MM.1S (cell line): ENCODE results near the gene AGBL4.

ENCODE experiments used
- DNase-seq: peaks from one replicate; pipeline ENCODE4 v3.0.0-alpha.2; 2015
- H2AFZ ChIP-seq: fragments of 300-600 bp; sonication (generic); 2 replicates; pipeline ENCODE4 v1.6.0; 2016; ENCODE audit warnings: antibody characterized with exemption, low read length
- H3F3A ChIP-seq: fragments of 300-600 bp; sonication (generic); 2 replicates; pipeline ENCODE4 v1.6.1; 2016; ENCODE audit warnings: mild to moderate bottlenecking, antibody characterized with exemption, low read length, moderate library complexity, mixed read lengths; ENCODE audit not compliant: insufficient read depth
- H3K27ac ChIP-seq: fragments of 300-600 bp; sonication (generic); 2 replicates; pipeline ENCODE4 v1.5.1; 2016; ENCODE audit warnings: mild to moderate bottlenecking, low read length
- H3K27me3 ChIP-seq: fragments of 300-600 bp; sonication (generic); replicated peaks from 2 replicates; pipeline ENCODE4 v1.6.0; 2016; ENCODE audit warnings: low read length; ENCODE audit not compliant: insufficient read depth
- H3K36me3 ChIP-seq: fragments of 300-600 bp; sonication (generic); replicated peaks from 2 replicates; pipeline ENCODE4 v1.6.1; 2016; ENCODE audit warnings: mild to moderate bottlenecking, low read length, mixed read lengths; ENCODE audit not compliant: insufficient read depth
- H3K4me1 ChIP-seq: fragments of 300-600 bp; sonication (generic); 2 replicates; pipeline ENCODE4 v1.6.1; 2016; ENCODE audit warnings: low read length, mixed read lengths
- H3K4me2 ChIP-seq: fragments of 300-600 bp; sonication (generic); 2 replicates; pipeline ENCODE4 v1.6.0; 2016; ENCODE audit warnings: low read depth, low read length
- H3K4me3 ChIP-seq: fragments of 300-600 bp; sonication (generic); 2 replicates; pipeline ENCODE4 v1.5.1; 2016; ENCODE audit warnings: low read length, mixed read lengths
- H3K79me2 ChIP-seq: fragments of 300-600 bp; sonication (generic); 2 replicates; pipeline ENCODE4 v1.6.1; 2016; ENCODE audit warnings: mixed run types, low read length, mixed read lengths
- H3K9ac ChIP-seq: fragments of 300-600 bp; sonication (generic); 2 replicates; pipeline ENCODE4 v1.6.1; 2016; ENCODE audit warnings: low read length, mixed read lengths
- H3K9me2 ChIP-seq: fragments of 300-600 bp; sonication (generic); replicated peaks from 2 replicates; pipeline ENCODE4 v1.6.1; 2016; ENCODE audit warnings: mild to moderate bottlenecking, low read length, mixed read lengths; ENCODE audit not compliant: insufficient read depth
- H3K9me3 ChIP-seq: fragments of 300-600 bp; sonication (generic); replicated peaks from 2 replicates; pipeline ENCODE4 v1.6.1; 2016; ENCODE audit warnings: mild to moderate bottlenecking, low read length, mixed read lengths; ENCODE audit not compliant: insufficient read depth
- H4K20me1 ChIP-seq: fragments of 300-600 bp; sonication (generic); 2 replicates; pipeline ENCODE4 v1.6.1; 2016; ENCODE audit warnings: mild to moderate bottlenecking, low read length, moderate library complexity, mixed read lengths; ENCODE audit not compliant: insufficient read depth
- CTCF ChIP-seq: fragments of 300-600 bp; sonication (generic); IDR thresholded peaks from 2 replicates; pipeline ENCODE4 v1.5.1; 2016; ENCODE audit warnings: antibody characterized with exemption, low read length, mixed read lengths
- EZH2 ChIP-seq: fragments of 300-600 bp; sonication (generic); optimal IDR thresholded peaks from 2 replicates; pipeline ENCODE3; 2017; ENCODE audit warnings: low read depth, mild to moderate bottlenecking, antibody characterized with exemption, low read length, mixed read lengths
- EZH2phosphoT487 ChIP-seq: fragments of 300-600 bp; sonication (generic); IDR thresholded peaks from 2 replicates; pipeline ENCODE4 v1.6.1; 2018; ENCODE audit warnings: antibody characterized with exemption, low read length

The AGBL4 gene

GRCh38 chr1:48670234-48671020 lies 1353.3 kb downstream of the AGBL4 start:
- no peaks in the 10 kb centered on the region for H3K9me2 ChIP-seq
- H2AFZ ChIP-seq: no peak overlapping the region
- no peaks in the 10 kb centered on the region for H3K4me1 ChIP-seq
- TF ChIP-seq EZH2: no peak
- no peak for TF ChIP-seq CTCF
- TF ChIP-seq EZH2phosphoT487: no peak
- no peak overlapping the region for H3K4me3 ChIP-seq
- H3K27me3 ChIP-seq: no peaks in the 10 kb centered on the region
- H3K36me3 ChIP-seq: no peaks in the 10 kb centered on the region
- no peak for DNase-seq
- H4K20me1 ChIP-seq: no peaks in the 10 kb centered on the region
- no peak overlapping the region for H3K9ac ChIP-seq
- no peaks in the 10 kb centered on the region for H3F3A ChIP-seq
- no peaks in the 10 kb centered on the region for H3K79me2 ChIP-seq
- no peaks in the 10 kb centered on the region for H3K9me3 ChIP-seq
- no peak overlapping the region for H3K27ac ChIP-seq
- H3K4me2 ChIP-seq: no peak overlapping the region

- H3K4me1 ChIP-seq: no peaks in the 10 kb centered on the region
- no peaks in the 10 kb centered on the region for H3K79me2 ChIP-seq
- H3K9me3 ChIP-seq: no peaks in the 10 kb centered on the region
- no peak overlapping the region for H3K27ac ChIP-seq
- H4K20me1 ChIP-seq: no peaks in the 10 kb centered on the region
- no peak overlapping the region for H3K4me2 ChIP-seq
- H2AFZ ChIP-seq: no peak overlapping the region
- no peak for TF ChIP-seq EZH2phosphoT487
- no peak for TF ChIP-seq CTCF
- no peak for TF ChIP-seq EZH2
- no peaks in the 10 kb centered on the region for H3K36me3 ChIP-seq
- H3K4me3 ChIP-seq: no peak overlapping the region
- DNase-seq: no peak
- H3K9me2 ChIP-seq: no peaks in the 10 kb centered on the region
- no peaks in the 10 kb centered on the region for H3F3A ChIP-seq
- H3K9ac ChIP-seq: no peak overlapping the region
- H3K27me3 ChIP-seq: no peaks in the 10 kb centered on the region
These were observed 1355.4 kb downstream of the AGBL4 start for GRCh38 chr1:48668339-48668738.

- TF ChIP-seq CTCF: no peak
- TF ChIP-seq EZH2phosphoT487: no peak
- no peak for TF ChIP-seq EZH2
- no peaks in the 10 kb centered on the region for H3K79me2 ChIP-seq
- no peaks in the 10 kb centered on the region for H3K9me3 ChIP-seq
- DNase-seq: no peak
- no peaks in the 10 kb centered on the region for H3K27me3 ChIP-seq
- no peak overlapping the region for H3K27ac ChIP-seq
- H3K4me1 ChIP-seq: no peaks in the 10 kb centered on the region
- H3K36me3 ChIP-seq: no peaks in the 10 kb centered on the region
- H3F3A ChIP-seq: no peaks in the 10 kb centered on the region
- no peak overlapping the region for H3K9ac ChIP-seq
- no peak overlapping the region for H3K4me3 ChIP-seq
- H2AFZ ChIP-seq: no peak overlapping the region
- no peak overlapping the region for H3K4me2 ChIP-seq
- no peaks in the 10 kb centered on the region for H3K9me2 ChIP-seq
- H4K20me1 ChIP-seq: no peaks in the 10 kb centered on the region
These were observed 1356.0 kb downstream of the AGBL4 start for GRCh38 chr1:48667782-48668181.
